ENCODE measurements around the gene CLNS1A. TPM values are rescaled to one million over a fixed set of nuclear protein-coding genes. Genes with fewer than 3 reads are reported as not detected.

CLNS1A gene
- total RNA-seq (ENCODE audit: insufficient read depth, low replicate concordance): 93.4 TPM

- peak; percentile 95 for DNase-seq (ENCODE audit: low spot score)
Measured at GRCh38 chr11:77637345-77638165, at the start of gene CLNS1A. CLNS1A (minus strand) TSS chr11:77637794; CDS start chr11:77637714, 80 bp downstream.

- DNase-seq (ENCODE audit: low spot score): no peak
Measured at GRCh38 chr11:77687088-77687487, 49.5 kb upstream of the CLNS1A start.

GRCh38 chr11:77677138-77677537 is 39.5 kb upstream of the CLNS1A start:
- no peak for DNase-seq (ENCODE audit: low spot score)

GRCh38 chr11:77672264-77672663 is 34.7 kb upstream of the CLNS1A start:
- DNase-seq (ENCODE audit: low spot score): peak; percentile 97

GRCh38 chr11:77669848-77670511 is 32.4 kb upstream of the CLNS1A start:
- no peak for DNase-seq (ENCODE audit: low spot score)

- DNase-seq (ENCODE audit: low spot score): no peak
Measured at GRCh38 chr11:77668760-77669159, 31.2 kb upstream of the CLNS1A start.

GRCh38 chr11:77665240-77665965 is 27.8 kb upstream of the CLNS1A start:
- DNase-seq (ENCODE audit: low spot score): no peak

GRCh38 chr11:77661670-77662069 is 24.1 kb upstream of the CLNS1A start:
- DNase-seq (ENCODE audit: low spot score): no peak

- DNase-seq (ENCODE audit: low spot score): no peak
Measured at GRCh38 chr11:77660947-77661346, 23.4 kb upstream of the CLNS1A start.

GRCh38 chr11:77658213-77659013 is 20.8 kb upstream of the CLNS1A start:
- DNase-seq (ENCODE audit: low spot score): peak; percentile 75

- no peak for DNase-seq (ENCODE audit: low spot score)
Measured at GRCh38 chr11:77656362-77656761, 18.8 kb upstream of the CLNS1A start.

- no peak for DNase-seq (ENCODE audit: low spot score)
Measured at GRCh38 chr11:77654770-77655434, 17.3 kb upstream of the CLNS1A start.

- no peak for DNase-seq (ENCODE audit: low spot score)
Measured at GRCh38 chr11:77650123-77650522, 12.5 kb upstream of the CLNS1A start.

GRCh38 chr11:77647654-77648305 is 10.2 kb upstream of the CLNS1A start:
- no peak for DNase-seq (ENCODE audit: low spot score)

GRCh38 chr11:77644887-77645286 is 7.3 kb upstream of the CLNS1A start:
- DNase-seq (ENCODE audit: low spot score): no peak

GRCh38 chr11:77642228-77642627 is 4.6 kb upstream of the CLNS1A start:
- DNase-seq (ENCODE audit: low spot score): no peak

GRCh38 chr11:77636731-77637344 is 756 bp downstream of the CLNS1A start:
- no peak for DNase-seq (ENCODE audit: low spot score)

- peak; percentile 95 for DNase-seq (ENCODE audit: low spot score)
Measured at GRCh38 chr11:77633926-77634325, 3.7 kb downstream of the CLNS1A start.

GRCh38 chr11:77630157-77630710 is 7.4 kb downstream of the CLNS1A start:
- DNase-seq (ENCODE audit: low spot score): no peak
